Astrocyte of the cerebellum (primary cell): Measurements from ENCODE around the gene TMEM131.

Experiments
- DNase-seq: peaks from one replicate; pipeline ENCODE4 v3.0.0-alpha.2; 2011; ENCODE audit warnings: low read depth
- H3K4me3 ChIP-seq: 2 replicates; pipeline ENCODE4 v1.5.1; 2011; ENCODE audit warnings: mild to moderate bottlenecking, low read depth, low read length, moderate library complexity
- in situ Hi-C: cut with HindIII; loops from 2 replicates; pipeline ENCODE4 v1.10.0; 2017; ENCODE audit warnings: low sequenced_read_pairs
- TF ChIP-seq, protein P1 (sequence below): IDR thresholded peaks from 2 replicates; pipeline ENCODE4 v1.5.1; 2012; ENCODE audit warnings: low read length, low read depth, moderate library complexity, mild to moderate bottlenecking; ENCODE audit errors: missing control alignments

Gene TMEM131

DNA sequence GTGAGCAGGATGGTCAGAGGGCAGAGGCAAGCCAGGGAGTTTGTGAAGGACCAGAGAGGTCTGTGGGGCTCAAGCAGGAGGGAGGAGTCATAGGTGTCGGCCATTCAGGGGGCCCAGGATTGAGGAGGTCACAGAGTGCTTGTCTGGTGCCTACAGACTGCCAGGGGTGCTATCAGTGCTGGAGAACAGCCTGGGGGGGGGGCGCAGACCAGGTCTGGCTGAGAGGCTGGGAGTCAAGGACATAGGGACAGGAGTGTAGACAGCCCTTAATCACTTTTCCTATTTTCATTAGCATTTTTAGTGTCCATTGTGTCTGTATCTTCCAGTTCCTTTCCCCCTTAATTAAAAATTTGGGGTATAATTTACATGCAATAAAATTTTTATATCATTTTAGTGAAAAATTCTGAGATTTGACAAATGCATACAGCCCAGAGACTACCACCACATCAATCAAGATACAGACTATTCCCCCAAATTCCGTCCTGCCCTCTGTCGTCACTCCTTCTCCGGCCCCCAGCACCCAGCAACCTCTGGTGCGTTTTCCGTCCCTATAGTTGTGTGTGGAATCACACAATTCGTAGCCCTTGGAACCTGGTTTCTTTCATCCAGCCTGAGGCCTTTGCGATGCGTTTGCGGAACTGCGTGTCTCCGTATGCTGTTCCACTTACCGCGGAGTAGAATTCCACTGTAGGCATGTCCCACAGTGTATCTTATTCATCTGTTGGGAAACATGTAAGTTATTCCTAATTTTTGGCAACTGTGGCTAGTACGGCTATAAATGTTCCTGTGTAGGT, 276.2 kb downstream of the TMEM131 start:
- TF ChIP-seq, protein P1, sequence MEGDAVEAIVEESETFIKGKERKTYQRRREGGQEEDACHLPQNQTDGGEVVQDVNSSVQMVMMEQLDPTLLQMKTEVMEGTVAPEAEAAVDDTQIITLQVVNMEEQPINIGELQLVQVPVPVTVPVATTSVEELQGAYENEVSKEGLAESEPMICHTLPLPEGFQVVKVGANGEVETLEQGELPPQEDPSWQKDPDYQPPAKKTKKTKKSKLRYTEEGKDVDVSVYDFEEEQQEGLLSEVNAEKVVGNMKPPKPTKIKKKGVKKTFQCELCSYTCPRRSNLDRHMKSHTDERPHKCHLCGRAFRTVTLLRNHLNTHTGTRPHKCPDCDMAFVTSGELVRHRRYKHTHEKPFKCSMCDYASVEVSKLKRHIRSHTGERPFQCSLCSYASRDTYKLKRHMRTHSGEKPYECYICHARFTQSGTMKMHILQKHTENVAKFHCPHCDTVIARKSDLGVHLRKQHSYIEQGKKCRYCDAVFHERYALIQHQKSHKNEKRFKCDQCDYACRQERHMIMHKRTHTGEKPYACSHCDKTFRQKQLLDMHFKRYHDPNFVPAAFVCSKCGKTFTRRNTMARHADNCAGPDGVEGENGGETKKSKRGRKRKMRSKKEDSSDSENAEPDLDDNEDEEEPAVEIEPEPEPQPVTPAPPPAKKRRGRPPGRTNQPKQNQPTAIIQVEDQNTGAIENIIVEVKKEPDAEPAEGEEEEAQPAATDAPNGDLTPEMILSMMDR = no peak
- DNase-seq = no peak
- in situ Hi-C loops = no loop called here
- no peak overlapping the region for H3K4me3 ChIP-seq

DNA sequence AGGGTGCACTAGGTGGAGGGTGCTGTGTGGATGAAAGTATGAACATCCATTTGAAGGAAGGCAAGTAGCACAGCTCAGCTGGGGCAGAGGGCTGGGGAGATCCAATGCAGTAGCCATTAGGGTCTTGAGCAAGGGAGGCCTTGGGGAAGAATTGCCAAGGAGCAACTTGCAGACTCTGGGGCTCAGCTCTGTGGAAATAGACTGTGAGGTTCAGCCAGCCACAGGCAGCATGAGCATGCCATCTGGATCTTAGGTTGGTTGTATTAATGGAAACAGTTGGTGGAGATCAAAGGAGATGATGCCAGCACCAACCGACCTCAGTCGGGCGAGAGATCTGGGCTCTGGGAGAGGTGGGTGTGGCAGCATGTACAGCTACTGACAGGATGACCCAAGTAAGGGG, 276.8 kb downstream of the TMEM131 start:
- no peak overlapping the region for H3K4me3 ChIP-seq
- no peak for DNase-seq
- in situ Hi-C loops = no loop called here
- TF ChIP-seq, protein P1 = no peak

DNA sequence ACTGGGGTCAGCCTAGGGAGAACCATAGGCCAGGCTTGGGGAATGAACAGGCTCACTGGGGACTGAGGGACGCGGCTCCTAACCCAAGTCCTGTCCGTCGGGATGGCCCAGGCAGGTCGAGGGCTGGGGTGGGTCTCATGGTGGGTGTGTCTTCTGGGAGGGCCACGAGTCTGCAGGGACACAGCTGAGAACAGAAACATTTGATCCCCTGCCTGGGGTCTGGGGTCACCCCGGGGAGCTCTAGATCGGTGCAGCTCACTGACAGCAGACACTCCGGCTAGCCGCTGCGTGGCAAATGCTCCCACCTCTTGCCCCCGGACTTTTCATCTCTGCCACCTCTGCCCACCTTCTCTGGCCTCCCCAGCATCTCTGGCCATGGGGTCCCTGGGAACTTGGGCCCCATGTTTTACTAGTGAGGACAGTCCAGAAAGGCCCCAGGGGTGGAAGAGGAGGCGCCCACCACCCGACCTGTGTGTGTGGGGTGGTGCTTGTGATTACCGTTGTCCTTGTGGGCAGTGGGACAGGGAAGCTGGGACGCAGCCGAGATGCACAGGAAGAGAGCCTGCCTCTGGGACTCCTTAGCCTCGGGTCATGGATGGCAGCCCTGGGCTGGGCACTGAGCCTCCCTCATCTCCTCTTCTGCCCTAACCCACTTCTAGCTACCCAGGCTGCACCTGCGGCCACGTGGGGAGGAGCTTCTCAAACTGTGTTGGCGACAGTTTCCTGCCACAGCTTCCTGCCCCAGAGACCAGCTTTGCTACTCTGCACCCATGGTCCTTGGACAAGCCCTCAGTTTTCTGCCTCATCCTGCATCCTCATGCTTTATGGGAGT, 277.5 kb downstream of the TMEM131 start:
- TF ChIP-seq, protein P1 = no peak
- in situ Hi-C loops = no loop called here
- DNase-seq = no peak
- H3K4me3 ChIP-seq = no peak overlapping the region

DNA sequence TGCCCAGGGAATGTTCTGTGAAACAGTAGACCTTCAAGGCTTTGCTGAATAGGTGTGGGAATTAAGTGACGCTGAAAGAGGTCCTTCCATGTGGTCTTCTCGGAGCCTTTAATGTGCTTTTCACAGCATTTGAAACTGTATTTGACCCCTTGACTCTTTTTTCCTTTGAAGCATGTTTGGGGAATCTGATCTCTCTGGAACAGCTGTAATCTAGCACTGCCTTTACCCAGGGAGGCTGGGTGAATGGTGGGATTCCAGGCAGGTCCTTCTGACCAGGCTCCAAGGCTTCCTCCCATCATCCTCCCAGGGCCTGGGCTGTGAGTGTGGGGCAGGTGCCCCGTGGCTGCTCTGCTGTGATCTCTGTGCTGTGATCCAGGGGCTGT, 278.1 kb downstream of the TMEM131 start:
- in situ Hi-C loops = no loop called here
- TF ChIP-seq, protein P1 = no peak
- H3K4me3 ChIP-seq = no peak overlapping the region
- no peak for DNase-seq

DNA sequence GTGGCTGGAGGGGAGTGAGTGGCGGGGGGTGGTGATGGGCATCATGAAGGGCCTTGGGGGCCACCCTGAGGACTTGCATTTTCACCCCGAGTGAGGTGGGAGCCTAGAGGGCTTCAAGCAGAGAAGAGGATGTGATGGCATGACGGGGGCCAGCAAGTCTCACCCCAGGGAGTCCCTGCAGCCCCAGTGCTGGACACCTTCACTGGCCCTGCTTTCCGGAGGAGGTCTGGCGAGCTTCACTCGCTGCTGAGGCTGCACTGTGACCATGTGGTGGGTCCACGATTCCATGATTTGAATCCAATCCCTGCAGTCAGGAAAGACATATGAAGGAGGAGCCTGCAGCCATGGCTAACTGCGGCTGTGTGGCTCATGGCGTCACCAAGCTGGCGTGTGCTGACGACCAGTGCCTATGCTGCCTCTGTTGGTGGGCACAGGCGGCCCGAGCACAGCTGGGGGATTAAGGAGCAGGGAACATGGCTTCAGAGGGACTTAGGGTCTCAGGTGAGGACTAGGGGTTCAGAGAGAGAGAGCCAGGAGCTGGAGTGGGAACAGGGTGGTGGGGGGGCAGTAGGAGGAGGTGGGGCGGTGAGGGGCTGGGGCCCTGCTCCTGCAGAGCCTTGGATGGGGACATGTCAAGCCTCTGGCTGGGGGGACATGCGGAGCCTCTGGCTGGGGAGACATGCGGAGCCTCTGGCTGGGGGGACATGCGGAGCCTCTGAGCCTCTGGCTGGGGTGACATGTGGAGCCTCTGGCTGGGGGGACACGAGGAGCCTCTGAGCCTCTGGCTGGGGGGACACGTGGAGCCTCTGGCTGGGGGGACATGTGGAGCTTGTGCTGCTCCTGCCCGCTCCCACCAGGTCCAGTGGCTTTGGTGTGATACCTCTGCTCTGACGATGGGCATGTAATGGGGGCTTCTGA, 278.8 kb downstream of the TMEM131 start:
- H3K4me3 ChIP-seq = no peak overlapping the region
- TF ChIP-seq, protein P1 = no peak
- DNase-seq = no peak
- in situ Hi-C loops = no loop called here
